ENCODE results near the gene NKX1-2.

DNA sequence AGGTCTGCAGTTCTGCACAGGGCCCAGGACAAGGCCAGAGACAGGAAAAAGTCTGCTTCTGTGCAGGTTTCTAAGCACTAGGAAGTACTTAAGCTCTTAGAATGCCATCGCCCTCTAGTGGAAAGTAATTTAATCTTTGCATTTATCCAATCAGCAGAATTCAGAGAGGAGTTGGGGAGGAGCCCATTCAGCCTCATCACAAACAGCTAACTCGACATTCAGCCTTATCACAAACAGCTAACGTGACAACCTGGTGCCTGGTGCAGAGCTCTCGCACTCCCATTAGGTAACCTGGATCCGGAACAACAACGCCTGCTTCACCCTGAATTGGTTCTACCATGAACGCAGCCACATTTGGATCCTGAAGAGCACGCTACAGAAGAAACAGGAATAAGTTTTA is 46.3 kb downstream of the NKX1-2 start:
- TF ChIP-seq POLR2AphosphoS5 (IDR thresholded peaks at IDR 0.05) = peak in 1 of 3 donors; percentile 20
- TF ChIP-seq POLR2A (IDR thresholded peaks at IDR 0.05) = no peak
- TF ChIP-seq, protein P1, sequence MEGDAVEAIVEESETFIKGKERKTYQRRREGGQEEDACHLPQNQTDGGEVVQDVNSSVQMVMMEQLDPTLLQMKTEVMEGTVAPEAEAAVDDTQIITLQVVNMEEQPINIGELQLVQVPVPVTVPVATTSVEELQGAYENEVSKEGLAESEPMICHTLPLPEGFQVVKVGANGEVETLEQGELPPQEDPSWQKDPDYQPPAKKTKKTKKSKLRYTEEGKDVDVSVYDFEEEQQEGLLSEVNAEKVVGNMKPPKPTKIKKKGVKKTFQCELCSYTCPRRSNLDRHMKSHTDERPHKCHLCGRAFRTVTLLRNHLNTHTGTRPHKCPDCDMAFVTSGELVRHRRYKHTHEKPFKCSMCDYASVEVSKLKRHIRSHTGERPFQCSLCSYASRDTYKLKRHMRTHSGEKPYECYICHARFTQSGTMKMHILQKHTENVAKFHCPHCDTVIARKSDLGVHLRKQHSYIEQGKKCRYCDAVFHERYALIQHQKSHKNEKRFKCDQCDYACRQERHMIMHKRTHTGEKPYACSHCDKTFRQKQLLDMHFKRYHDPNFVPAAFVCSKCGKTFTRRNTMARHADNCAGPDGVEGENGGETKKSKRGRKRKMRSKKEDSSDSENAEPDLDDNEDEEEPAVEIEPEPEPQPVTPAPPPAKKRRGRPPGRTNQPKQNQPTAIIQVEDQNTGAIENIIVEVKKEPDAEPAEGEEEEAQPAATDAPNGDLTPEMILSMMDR (IDR thresholded peaks at IDR 0.05 in 8 of 11, conservative IDR thresholded peaks at IDR 0.05 in 3 of 11) = peak; percentile 38 to 75 (median 61)

All from spleen (tissue), 7 donors.